ENCODE data around the gene STON1.
"Not testable (repeated sequence)": the region's sequence is repeated elsewhere in the genome, so short reads cannot be mapped to it uniquely, and the experiment has no call there.

Gene STON1

DNA sequence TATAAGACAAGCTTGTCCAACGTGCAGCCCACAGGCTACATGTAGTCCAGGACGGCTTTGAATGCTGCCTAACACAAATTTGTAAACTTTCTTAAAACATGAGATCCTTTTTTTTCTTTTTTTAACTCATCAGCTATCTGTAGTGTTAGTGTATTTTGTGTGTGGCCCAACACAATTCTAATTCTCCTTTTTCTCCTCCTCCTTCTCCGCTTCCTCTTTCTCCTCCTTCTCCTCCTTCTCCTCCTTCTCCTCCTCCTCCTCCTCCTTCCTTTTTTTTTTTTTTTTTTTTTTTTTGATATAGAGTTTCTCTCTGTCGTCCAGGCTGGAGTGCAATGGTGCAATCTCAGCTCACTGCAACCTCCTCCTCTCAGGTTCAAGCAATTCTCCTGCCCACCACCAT lies 48.4 kb downstream of the STON1 start:
- no peak for FAIRE-seq

DNA sequence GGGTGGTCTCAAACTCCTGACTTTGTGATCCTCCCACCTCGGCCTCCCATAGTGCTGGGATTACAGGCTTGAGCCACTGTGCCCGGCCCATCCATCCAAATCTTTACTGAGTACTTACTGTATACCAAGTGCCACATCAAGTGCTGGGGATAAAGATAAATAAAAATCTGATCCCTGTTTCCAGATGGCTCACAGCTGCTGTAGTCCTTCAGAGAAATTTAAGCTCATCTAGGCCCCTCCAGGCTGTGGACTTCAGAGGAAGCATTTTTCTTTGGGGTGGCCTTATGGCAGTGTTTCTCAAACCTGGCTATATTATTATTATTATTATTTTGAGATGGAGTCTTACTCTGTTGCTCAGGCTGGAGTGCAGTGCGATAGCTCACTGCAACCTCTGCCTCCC lies 54.0 kb downstream of the STON1 start:
- no peak for FAIRE-seq

DNA sequence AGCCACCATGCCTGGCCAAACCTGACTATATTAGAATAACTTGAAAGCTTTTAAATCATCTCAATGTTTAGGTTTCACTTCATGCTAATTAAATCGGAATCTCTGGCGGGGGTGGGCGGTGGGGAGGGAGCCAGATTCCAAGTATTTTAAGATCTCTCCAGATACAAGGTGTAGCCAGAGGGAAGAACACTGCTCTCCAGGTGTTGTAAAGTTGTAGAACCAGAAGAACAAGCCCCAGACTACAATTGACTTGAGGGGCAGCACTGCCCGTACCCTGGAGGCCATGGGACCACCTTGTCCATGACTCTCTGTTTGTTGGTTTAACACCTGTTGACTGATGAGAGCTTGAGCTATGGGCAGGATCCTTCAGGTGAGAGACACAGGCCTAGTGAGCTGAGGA lies 54.6 kb downstream of the STON1 start:
- FAIRE-seq, result no peak

DNA sequence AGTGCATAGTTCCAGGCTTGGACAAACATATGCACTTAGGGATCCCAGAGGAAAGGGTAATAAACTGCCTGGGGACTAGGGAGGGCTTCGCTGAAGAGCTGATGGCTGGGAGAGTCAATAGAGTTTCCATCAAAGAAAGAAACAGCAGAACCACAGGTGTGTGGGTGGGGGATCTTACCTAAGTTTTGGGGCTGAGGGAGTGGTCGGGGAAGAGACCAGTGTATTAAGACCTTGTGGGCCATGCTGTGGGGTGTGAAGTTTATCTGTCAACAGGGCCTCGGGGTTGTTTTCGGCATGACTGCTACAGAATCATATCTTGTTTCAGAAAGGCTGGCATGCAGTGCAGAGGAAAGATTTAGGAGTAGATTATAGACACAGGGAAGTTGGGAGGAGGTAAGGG lies 56.5 kb downstream of the STON1 start:
- no peak for FAIRE-seq

DNA sequence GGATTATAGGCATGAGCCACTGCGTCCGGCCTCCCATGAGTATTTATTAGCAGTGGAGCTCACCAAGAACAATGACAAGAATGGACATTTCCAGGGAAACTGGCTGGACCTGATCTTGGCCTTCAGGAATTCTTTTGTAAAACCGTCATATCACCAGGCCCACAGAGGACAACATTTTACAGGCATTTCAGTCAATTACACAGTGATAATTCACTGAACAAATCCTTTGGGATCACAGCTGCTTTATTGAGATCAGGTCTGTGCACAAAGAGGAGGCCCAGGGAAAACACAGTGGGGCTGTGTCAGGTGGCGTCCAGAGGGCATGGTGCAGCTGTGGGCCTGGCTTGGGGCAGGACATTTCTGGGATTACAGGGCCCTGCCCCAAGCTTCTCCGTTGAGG lies 57.6 kb downstream of the STON1 start:
- no peak for FAIRE-seq

DNA sequence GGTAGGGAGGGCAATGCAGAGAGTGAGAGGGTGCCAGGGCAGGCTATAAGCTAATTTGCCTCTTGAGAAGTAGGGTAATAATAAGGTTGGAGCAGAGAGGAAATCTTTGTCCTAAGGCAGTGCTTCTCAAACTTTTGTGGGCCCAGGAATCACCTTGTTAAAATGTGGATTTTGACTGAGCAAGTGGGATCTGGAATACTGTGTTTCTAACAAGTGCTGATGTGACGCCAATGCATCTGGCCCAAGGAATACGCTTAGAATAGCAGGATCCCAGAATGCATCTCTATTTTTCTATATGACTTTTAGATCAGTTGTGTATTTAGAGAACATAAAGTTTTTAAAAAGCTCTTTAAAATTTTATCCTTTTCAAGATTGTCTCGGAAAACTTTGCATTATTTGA lies 58.0 kb downstream of the STON1 start:
- FAIRE-seq, result no peak

DNA sequence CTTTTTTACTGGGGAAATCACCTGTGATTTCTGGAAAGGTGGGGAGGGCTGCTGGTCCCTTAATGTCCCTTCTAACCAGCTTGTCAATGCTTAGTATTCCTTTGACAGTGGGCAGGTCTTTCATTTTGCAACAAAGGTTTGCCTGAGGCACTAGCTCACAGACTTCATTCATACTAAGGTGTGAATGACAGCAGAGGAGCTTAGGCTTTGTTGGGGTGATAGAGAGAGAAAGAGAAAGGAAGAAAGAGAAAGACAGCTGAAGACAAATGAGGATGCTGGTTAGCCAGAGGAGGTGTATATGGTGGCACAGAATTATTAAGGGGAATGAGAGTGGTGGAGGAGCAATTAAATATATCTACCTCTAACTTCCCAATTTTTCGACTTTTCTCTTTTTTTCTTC lies 58.8 kb downstream of the STON1 start:
- FAIRE-seq, result no peak

DNA sequence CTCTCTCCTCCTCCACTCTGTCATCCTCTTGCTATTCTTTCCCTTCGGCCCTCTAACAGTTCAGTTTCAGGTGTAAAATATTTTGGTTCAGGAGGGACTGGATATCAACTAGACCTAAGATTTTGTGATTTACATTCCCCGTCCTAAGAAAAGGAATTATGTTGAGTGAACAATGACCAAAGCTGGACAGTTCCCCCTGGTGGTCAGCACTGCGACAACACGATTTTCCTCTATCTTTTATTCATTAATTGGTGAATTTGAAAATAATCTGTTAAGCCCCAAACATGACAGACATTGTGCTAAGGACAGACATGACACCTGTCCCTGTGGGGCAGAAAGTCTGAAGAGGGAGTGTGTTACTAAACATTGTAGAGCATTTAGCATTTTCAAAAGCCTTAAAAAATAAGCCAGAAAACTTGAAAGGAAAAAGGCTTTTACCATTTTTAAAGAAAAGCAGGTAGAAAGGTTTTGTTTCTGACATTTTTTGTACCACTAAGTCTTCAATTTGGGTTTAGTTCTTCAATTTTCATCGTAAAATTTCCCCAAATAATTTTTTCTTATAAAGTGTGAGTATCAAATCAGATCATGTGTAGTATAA lies 59.3 kb downstream of the STON1 start:
- peak; percentile 45 for FAIRE-seq

DNA sequence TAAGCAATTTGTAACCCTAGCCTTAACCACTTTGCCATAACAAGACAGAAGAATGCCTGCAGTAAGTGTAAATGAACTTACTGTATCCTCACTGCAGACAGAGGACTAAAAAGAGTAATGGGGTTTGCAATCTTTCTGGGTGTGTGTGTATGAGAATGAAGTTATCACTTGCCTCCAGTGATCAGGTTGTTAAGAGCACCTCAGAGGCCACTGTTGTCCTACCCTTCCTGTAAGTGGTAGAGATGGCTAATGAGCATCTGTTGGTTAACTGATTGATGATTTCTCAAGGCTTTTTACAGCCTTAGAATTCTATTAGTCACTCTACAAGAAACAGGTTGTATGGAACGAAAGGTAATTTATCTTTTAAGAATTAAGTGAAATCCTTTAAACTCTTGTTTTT lies 60.1 kb downstream of the STON1 start:
- no peak for FAIRE-seq

DNA sequence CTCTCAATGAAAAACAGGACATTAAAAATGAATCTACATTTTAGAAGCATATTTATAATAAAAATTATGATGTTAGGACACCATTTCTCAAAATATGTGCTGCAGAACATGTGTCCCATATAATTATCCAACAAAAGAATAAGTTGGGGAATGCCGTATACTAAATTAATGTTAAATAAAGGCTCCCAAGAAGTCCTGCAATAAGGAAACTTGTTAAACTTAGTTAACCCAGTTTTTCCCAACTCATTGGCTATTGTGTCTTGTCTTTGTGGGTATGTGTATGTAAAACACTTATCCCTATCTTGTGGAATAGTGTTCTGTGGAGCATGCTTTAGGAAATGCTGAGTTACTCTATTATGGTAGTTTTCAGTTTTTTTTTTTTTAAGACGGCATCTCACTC lies 62.1 kb downstream of the STON1 start:
- FAIRE-seq, result no peak

DNA sequence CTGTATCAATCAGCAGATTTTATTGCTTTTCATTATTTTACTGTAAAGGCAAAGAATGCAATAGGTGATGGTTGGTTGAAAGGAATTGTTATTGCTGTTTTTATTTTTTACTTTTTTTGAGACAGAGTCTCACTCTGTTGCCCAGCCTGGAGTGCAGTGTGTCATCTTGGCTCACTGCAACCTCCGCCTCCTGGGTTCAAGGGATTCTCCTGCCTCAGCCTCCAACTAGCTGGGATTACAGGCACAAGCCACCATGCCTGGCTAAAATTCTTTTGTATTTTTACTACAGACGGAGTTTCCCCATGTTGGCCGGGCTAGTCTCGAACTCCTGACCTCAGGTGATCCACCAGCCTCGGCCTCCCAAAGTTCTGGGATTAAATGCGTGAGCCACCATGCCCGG lies 66.8 kb downstream of the STON1 start:
- not testable (repeated sequence) for FAIRE-seq

DNA sequence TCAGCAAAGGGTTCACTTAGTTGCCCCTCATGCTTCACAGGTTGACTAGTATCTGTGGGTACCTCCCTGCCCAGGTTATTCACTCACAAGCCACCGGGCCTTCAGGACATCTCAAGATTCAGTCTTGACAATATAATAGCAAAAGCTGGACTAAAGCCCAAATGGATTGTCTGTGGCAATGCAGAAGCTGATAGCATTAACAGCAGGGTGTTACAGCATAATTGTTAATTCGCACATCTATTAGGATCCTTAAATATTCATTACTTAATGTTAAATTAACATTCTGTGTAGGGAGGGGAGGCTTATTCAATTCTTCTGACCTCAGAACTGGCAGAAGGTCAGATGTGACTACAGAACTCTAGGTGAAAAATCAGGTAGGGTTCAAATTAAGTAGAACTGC lies 67.5 kb downstream of the STON1 start:
- no peak for FAIRE-seq

DNA sequence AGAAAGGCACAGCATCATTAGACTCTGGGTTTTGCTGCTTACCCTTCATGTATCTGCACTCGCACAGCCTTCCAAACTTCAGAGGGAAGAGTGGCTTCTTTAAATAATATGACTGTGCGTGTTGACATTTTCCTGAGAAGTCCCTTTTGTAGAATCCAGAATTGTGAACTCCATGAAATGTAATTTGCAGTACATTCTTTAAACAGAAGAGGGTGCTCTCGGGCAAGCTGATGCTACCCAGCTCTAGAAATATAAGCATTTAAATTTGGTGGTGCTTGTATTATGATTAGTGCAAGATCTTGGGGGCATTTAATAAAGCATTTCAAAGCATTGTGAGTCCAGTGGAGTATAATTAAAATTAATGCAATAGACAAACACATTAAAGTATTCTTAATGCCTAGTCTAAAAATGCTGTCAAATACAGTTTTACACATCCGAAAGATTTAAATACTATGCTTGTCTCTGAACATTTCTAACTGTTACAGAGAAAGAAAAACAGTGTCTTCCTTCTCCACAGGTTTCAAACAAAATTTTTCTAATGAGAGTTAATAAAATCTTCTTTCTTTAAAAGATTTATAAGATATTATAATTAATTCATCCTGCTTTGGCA lies 70.4 kb downstream of the STON1 start:
- FAIRE-seq, result peak; percentile 91

DNA sequence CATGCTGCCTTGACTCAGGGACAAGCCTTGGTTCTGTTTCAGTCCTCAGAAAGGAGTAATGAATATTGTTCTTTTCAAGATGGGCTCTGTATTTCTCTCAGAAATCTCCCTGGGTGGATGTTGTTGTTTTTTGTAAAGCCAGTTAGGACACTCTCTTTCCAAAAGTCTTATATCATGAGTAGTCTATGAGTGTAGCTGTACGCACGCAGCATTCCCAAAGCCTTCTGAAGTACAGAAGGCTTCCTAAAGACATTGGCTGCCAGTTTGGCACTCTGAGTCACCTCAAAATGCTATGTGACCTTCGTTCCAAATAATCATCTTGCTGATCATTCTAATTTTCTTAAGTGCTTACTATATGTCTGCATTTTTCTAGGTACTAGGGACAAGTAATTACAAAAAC lies 71.0 kb downstream of the STON1 start:
- FAIRE-seq, result no peak

DNA sequence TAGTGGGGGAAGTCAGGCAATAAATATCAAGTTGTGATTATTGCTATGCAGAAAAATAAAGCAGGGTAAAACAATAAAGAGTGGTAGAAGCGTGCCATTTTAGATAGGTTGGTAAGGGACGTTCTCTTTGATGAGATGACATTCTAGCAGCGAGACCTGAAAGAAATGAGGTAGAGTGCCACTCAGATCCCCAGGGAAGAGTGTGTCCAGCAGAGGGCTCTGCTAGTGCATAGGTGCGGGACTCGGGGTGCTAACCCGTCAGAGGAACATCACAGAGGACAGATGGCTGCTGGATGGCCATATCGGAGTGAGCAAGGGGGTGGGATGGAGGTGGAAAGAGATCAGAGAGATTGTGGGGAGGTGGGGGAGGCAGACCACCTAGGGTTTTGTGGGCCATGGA lies 71.4 kb downstream of the STON1 start:
- no peak for FAIRE-seq

DNA sequence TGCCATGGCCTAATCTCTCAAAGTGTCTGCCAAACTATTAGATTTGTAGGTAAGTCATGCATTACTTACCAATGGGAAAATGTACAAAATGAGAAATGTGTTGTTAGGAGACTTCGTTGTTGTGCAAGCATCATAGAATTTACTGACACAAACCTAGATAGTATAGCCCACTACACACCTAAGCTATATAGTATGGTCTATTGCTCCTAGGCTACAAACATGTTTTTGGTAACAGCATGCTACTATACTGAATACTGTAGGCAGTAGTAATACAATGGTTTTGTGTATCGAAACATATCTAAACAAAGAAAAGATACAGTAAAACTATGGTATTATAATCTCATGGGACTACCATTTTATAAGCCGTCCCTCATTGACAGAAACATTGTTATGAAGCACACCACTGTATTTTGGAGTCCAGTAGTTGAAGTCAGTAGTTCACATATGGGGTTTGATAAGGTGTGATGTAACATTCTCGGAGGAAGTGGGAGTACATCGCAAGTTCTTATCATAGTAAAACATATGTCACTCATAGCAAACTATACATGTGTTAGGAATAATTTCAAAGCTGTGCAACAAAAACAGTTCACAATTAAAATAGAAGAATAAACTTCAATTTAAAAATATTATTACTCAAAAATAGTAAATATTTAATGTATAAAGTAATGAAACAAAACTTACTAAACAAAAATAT lies 75.7 kb downstream of the STON1 start:
- no peak for FAIRE-seq

DNA sequence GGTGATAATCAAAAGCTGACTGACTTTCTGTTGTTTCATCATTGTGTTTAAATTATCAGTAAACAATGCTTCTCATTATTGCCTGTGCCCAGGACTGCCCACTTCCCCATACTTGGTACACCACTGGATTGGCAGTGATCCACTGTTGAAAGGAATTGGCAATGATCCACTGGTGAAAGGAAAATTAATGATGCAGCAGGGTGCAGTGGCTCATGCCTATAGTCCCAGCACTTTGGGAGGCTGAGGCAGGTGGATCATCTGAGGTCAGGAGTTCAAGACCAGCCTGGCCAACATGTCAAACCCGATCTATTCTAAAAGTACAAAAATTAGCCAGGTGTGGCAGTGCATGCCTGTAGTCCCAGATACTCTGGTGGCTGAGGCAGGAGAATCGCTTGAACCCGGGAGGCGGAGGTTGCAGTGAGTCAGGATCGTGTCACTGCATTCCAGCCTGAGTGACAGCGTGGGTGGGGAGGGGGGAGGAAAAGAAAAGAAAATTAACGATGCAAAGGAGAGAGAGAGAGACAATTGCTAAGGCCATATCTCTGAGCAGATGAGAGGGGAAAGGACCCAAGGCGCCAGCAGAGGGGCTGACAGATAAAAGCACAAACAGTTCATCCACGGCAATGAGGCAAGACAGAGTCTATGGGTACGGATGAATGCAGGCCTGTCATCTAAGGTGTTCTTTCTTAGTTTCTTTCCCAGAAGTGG lies 77.5 kb downstream of the STON1 start:
- no peak for FAIRE-seq

DNA sequence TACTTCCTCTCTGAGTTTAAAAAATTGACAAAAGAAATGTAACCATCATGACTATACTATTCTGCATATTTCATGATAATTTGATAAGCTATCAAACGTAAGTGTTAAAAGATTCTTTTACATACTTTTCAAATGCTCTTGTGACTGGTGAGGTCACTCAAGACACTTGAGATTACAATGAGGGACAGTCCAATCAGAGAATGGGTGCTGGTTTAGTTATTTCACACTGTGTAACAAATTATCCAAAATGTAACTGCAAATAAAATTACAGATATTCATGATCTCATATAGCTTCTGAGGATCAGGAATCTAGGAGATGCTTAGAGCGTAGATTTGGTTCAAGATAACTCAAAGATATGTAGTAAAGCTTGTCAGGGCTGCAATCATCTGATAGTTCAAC lies 83.3 kb downstream of the STON1 start:
- FAIRE-seq, result no peak

DNA sequence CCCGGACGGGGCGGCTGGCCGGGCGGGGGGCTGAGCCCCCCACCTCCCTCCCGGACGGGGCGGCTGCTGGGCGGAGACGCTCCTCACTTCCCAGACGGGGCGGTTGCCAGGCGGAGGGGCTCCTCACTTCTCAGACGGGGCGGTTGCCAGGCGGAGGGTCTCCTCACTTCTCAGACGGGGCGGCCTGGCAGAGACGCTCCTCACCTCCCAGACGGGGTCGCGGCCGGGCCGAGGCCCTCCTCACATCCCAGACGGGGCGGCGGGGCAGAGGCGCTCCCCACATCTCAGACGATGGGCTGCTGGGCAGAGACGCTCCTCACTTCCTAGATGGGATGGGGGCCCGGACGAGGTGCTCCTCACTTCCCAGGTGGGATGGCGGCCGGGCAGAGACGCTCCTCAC lies 84.6 kb downstream of the STON1 start:
- not testable (repeated sequence) for FAIRE-seq

DNA sequence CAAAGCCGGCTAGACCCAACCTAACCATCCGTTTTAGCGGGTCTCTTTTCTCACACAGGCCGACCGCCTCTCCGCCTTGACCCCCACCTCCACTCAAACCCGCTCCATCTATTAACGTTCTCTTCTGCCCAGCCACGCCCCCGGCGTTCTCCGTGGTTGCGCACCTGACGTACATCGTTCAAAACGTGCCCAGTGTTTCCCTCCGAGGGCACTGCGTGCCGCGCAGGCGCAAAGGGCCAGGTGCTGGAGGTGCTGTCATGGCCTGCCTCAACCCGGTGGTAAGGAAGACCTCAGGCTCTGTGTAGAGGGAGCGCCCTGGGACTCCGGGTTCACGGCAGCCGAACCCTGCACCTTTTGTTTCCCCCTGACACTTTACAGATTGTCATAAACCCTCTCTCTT lies 87.7 kb downstream of the STON1 start, which contains the start of gene GTF2A1L:
GTF2A1L (plus strand) TSS at position 239 of the 400 bp plus-strand sequence; CDS start at position 258, 19 bp downstream.
- FAIRE-seq, result no peak

DNA sequence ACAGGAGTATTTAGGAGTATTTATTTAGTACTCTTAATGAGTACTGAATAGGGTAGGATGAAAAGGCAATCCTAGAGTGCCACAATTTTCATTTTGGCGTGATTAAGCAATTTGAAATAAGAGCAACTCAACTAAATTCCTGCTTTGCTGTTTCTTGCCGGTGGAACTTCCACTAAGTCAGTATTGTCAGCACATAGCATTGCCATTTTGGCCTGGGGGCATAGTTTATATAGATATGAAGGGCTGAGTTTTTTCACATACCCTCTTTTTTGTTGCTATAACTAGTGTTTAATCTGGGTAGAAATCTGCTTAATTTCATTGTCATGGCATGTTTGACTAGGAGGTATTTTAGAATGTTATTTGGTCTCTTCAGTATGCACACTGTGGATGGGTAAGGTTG lies 89.6 kb downstream of the STON1 start:
- no peak for FAIRE-seq

DNA sequence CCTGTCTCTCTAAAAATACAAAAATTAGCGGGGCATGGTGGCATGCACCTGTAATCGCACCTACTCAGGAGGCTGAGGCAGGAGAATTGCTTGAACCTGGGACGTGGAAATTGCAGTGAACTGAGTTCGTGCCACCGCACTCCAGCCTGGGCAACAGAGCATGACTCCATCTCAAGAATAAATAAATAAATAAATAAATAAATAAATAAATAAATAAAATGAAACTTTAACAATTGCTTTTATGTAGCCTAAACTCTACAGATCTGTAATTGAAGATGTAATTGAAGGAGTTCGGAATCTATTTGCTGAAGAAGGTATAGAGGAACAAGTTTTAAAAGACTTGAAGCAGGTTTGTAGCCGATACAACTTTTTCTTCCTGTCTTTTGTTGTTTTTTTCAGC lies 90.7 kb downstream of the STON1 start:
- no peak for FAIRE-seq

DNA sequence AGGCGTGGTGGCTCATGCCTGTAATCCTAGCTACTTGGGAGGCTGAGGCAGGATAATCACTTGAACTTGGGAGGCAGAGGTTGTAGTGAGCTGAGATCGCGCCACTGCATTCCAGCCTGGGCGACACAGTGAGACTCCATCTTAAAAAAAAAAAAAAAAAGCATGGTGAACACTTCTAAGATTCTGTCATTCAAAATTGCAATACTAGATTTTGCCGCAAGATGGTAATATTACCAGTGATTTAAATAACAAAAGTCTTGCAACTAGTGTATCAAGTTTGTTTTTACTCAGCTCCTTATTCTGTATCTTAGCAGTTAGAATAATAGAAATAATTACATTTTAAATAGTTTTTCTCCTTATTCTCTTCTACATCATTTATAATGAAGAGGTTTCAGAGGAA lies 92.7 kb downstream of the STON1 start:
- FAIRE-seq, result not testable (repeated sequence)

DNA sequence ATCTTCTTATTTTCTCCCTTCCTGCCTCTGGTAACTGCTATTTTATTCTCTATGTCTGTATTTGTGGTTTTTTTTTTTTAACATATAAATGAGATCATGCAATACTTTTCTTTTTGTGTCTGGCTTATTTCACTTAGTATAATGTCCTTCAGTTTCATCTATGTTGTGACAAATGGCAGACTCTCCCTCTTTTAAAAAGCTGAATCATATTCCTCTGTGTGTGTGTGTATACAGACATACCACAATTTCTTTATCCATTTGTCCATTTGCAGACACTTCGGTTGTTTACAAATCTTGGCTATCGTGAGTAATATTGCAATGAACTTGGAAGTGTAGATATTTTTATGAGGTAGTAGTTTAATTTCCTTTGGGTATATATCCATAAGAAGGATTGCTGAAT lies 94.7 kb downstream of the STON1 start:
- FAIRE-seq, result no peak

Measured in G401.6 (cell line).